IMR-90 (cell line): Measurements from ENCODE around the gene DEFB125.

Experiments
- BHLHE40 ChIP-seq: fragments of 150-350 bp; IDR thresholded peaks from 2 replicates; pipeline ENCODE4 v1.6.1; 2016; ENCODE audit warnings: mild to moderate bottlenecking, low read depth, low read length
- CTCF ChIP-seq: conservative IDR thresholded peaks from 2 replicates; pipeline ENCODE4 v1.5.1; 2012; ENCODE audit warnings: mild to moderate bottlenecking, low read depth, low read length, improper control_type of control experiment
- MAZ ChIP-seq: IDR thresholded peaks from 2 replicates; pipeline ENCODE4 v1.6.1; 2012; ENCODE audit warnings: low read depth, mild to moderate bottlenecking, low read length, improper control_type of control experiment, moderate library complexity, borderline replicate concordance
- POLR2A ChIP-seq: IDR thresholded peaks from 2 replicates; pipeline ENCODE4 v1.6.1; 2012; ENCODE audit warnings: mild to moderate bottlenecking, low read depth, low read length
- RAD21 ChIP-seq: IDR thresholded peaks from 2 replicates; pipeline ENCODE4 v1.6.1; 2012; ENCODE audit warnings: low read length, improper control_type of control experiment
- RCOR1 ChIP-seq: IDR thresholded peaks from 2 replicates; pipeline ENCODE4 v1.6.1; 2012; ENCODE audit warnings: mild to moderate bottlenecking, low read length, improper control_type of control experiment; ENCODE audit not compliant: insufficient replicate concordance
- USF2 ChIP-seq: fragments of 150-350 bp; IDR thresholded peaks from 2 replicates; pipeline ENCODE4 v1.6.1; 2017; ENCODE audit warnings: mild to moderate bottlenecking, antibody characterized with exemption, low read length, low read depth

GRCh38 chr20:142290-142689 lies 54.8 kb downstream of the DEFB125 start, which contains the start of gene DEFB126:
- TF ChIP-seq CTCF (no peak), POLR2A (no peak), MAZ (no peak), RCOR1 (no peak), USF2 (no peak), BHLHE40 (no peak), RAD21 (no peak)
